ENCODE data around the gene GPC6.
"Not testable (repeated sequence)": the region's sequence is repeated elsewhere in the genome, so short reads cannot be mapped to it uniquely, and the experiment has no call there.

The GPC6 gene

DNA sequence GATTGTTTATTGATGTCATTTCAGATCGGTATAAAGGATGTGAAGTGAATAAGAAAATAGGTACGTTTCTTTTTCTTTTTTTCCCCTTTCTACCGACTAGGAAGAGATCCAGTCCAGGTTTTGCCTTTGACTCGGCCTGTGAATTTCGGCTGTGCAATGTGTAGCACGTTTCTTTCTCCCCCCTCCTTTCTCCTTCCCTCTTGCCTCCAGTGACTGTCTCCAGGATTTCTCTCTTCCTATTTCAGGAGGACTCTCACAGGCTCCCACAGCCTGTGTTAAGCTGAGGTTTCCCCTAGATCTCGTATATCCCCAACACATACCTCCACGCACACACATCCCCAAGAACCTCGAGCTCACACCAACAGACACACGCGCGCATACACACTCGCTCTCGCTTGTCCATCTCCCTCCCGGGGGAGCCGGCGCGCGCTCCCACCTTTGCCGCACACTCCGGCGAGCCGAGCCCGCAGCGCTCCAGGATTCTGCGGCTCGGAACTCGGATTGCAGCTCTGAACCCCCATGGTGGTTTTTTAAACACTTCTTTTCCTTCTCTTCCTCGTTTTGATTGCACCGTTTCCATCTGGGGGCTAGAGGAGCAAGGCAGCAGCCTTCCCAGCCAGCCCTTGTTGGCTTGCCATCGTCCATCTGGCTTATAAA lies at the start of gene GPC6:
Gene GPC6 (plus strand): TSS at position 185 of the 657 bp plus-strand sequence.
- DNase-seq (ENCODE audit: low read depth in 2 of 3, low spot score in 2 of 3), result no peak

- DNase-seq (ENCODE audit: low read depth in 2 of 3, low spot score in 2 of 3), result no peak
These were observed 46.1 kb upstream of the GPC6 start for GRCh38 chr13:93180356-93180969.

- no peak for DNase-seq (ENCODE audit: low read depth in 2 of 3, low spot score in 2 of 3)
These were observed 44.2 kb upstream of the GPC6 start for GRCh38 chr13:93182406-93182805.

- DNase-seq (ENCODE audit: low read depth in 2 of 3, low spot score in 2 of 3), result no peak
These were observed 43.3 kb upstream of the GPC6 start for GRCh38 chr13:93183302-93183701.

GRCh38 chr13:93190006-93190405 lies 36.6 kb upstream of the GPC6 start:
- no peak for DNase-seq (ENCODE audit: low read depth in 2 of 3, low spot score in 2 of 3)

GRCh38 chr13:93193682-93194081 lies 32.9 kb upstream of the GPC6 start:
- no peak for DNase-seq (ENCODE audit: low read depth in 2 of 3, low spot score in 2 of 3)

- no peak for DNase-seq (ENCODE audit: low read depth in 2 of 3, low spot score in 2 of 3)
These were observed 26.8 kb upstream of the GPC6 start for GRCh38 chr13:93199856-93200255.

DNA sequence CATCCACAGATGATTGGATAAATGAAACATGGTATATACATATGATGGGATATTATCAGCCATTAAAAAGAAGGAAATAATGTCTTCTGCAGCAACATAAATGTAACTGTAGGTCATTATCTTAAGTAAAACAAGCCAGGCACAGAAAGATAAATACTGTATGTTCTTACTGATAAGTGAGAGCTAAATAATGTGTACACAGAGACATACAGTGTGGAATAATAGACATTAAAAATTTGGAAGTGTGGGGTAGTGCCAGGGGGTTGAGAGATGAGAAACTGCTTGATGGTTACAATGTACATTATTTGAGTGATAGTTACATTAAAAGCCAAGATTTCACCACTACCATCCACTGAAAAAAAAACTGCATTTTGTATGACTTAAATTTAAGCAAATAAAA lies 26.0 kb upstream of the GPC6 start:
- no peak for DNase-seq (ENCODE audit: low read depth in 2 of 3, low spot score in 2 of 3)

DNA sequence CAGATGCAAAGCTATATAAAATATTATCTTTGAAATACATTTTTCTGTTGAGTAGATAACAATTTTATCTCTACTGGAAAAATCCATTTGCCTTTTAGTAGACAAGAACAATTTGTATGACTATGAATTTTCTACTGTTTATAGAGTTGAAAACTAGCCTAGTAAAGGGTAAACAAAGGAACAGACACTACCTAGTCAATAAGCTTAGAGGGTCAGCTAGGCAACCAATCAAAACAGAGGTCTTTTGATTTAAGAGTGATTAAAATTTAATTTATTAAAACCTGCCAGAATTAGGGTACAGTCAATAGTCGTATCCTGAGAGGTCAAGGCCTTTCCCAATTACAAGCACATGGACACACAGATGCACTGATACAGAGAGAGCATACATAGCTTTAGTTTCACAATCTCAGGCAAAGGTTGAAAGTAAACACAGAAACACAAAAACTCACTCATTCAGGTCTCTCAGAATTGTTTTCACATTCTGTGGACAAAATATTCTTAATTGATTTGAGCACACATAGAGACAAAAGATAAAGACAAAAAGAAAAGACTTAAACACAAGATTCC lies 24.5 kb upstream of the GPC6 start:
- DNase-seq (ENCODE audit: low read depth in 2 of 3, low spot score in 2 of 3), result no peak

DNA sequence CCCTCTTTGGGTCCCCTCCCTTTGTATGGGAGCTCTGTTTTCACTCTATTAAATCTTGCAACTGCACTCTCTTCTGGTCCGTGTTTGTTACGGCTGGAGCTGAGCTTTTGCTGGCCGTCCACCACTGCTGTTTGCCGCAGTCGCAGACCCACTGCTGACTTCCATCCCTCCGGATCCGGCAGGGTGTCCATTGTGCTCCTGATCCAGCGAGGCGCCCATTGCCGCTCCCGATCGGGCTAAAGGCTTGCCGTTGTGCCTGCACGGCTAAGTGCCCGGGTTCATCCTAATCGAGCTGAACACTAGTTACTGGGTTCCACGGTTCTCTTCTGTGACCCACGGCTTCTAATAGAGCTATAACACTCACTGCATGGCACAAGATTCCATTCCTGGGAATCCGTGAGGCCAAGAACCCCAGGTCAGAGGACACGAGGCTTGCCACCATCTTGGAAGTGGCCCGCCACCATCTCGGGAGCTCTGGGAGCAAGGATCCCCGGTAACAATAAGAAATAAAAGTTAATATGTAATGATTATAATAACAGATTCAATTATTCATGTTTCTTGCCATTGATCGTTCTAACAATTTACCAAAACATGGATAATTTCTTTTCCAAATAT lies 19.7 kb upstream of the GPC6 start:
- not testable (repeated sequence) for DNase-seq (ENCODE audit: low read depth in 2 of 3, low spot score in 2 of 3)

GRCh38 chr13:93216122-93216521 lies 10.5 kb upstream of the GPC6 start:
- DNase-seq (ENCODE audit: low read depth in 2 of 3, low spot score in 2 of 3), result no peak

DNA sequence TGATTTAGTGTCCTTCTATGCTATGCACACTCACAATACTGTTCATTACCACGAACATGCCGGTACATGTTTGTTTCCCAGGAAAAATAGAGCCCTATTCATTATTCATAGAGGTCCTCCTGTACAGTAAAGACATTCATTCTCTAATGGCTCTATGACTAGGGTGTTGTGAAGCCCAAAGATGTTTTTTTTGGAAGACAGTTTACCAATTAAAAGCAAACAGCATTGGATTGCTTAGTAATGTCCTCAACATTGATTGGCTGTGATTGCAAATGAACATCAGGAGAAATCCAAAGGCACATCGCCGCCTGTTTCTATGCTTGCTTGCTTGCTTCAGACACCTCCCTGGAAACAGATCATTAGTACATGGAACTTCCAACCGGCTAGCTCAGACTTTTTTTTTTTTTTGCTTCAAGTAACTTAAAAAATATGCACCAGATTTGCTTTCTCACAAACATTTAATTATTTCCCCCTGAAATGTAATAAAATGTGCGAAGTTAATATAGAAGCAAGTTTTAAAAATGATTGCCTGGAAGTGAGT lies 8.8 kb upstream of the GPC6 start:
- DNase-seq (ENCODE audit: low read depth in 2 of 3, low spot score in 2 of 3), result no peak

DNA sequence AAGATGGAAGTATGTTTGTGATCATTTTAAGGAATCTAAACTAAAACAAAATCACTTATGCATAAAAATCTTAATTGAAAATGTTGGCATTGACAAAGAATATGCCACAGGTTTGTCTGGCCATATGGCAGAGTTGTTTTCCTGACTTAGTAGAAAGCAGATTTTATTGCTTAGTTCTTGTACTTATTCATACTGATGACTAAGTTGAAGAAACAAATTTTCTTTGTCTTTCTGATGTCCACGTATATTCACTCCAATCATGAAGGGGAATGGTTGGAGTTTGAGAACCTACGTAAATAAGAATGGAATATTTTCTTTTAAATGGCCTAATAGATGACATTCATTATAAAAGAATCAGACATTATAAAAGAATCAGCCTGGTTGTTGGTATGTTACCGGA lies 8.0 kb upstream of the GPC6 start:
- no peak for DNase-seq (ENCODE audit: low read depth in 2 of 3, low spot score in 2 of 3)

DNA sequence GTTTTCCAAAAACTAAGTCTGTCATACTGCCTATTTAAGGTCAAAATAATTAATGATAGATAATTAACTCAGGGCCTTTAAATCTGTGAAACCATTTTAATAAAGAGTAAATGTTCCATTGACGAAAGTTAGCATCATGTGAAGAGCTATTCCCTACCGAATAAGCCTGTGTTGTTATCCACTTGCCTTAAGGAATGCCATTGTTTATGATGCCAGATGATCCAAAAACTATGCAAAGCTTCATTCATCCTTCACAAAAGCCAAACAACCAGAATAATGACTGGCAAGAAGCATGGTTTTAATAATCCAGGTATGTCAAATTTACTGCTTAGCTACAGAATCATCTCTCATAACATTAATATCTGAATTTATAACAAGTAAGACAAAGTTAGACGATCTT lies 6.5 kb upstream of the GPC6 start:
- DNase-seq (ENCODE audit: low read depth in 2 of 3, low spot score in 2 of 3), result no peak

DNA sequence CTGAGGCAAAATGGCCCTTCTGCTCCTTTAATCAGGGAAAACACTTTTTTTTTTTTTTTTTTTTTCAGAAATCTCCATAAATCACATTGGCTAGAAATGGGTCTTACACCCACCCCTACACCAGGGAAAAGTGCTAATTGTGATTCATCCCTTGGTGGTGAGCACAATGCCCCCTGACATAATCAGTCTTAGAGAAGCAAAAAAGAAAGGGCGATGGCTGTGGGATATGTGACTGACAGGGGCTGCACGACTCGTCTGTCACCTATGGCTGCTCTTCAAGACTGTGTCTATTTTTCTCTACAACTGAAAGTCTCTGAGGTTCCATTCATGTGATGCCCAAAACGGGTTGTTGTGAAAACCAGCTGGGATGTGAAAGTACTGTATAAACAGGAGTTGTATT lies 3.6 kb upstream of the GPC6 start:
- no peak for DNase-seq (ENCODE audit: low read depth in 2 of 3, low spot score in 2 of 3)

DNA sequence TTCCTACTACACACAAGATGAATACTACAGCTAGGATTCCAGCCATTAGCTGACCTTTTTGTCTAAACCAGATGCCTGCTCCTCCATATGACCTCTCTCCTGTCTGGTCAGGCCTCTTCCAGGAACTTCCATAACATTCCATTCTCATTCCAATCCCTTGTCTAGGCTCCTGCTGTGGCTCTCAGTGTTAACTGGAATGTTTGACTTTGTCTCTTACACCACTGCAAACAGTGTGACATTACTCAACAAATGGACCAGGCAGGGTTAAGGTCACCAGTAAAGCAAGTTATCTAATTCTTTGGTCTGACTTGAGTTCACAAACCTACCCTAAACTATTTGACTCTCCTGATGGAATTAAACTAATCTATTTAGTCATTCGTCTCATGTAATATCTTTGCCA lies 2.1 kb upstream of the GPC6 start:
- no peak for DNase-seq (ENCODE audit: low read depth in 2 of 3, low spot score in 2 of 3)

DNA sequence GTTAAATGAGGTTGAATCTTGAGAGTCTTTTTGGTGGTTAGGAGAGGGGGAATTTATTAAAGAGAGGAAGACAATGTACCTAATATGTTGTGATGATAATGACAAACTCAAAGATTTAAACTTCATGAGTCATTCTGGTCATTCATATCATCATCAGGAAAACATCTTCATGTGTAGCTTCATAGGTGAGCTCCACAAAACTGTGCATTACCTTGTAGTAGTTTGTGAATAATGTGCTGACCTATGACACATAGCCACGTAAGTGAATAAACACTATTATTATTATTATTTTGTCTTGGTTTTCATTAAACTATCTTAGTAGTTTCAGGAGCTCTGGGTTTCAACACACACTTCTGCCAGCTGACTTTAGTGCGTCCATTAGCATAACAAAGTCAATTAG lies 997 bp upstream of the GPC6 start:
- DNase-seq (ENCODE audit: low read depth in 2 of 3, low spot score in 2 of 3), result no peak

DNA sequence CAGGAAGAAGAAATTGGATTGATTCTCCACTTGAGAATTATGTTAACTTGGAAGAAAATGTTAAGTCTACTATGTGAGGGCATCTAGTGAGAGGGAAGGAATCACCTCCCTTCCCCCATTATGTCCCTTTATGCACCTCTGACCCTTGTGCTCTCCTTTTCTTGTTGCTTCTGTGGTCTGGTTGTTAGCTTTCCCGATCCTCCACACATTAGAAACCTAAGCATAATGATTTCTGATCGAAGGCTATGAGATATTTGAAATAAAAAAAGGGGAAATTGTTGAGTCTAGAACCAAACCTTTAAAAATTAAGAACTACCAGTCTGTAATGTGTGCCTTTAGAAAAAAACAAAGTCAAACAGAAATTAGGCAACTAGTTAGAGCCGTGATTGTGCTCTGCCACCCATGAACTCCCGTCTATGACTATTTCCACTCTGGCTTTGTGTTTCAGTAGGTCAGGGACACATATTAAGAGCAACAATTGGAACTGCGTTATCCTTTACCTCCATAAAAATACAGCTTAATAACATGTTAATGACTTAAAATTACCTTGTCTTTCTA lies 463 bp upstream of the GPC6 start:
- DNase-seq (ENCODE audit: low read depth in 2 of 3, low spot score in 2 of 3), result no peak

DNA sequence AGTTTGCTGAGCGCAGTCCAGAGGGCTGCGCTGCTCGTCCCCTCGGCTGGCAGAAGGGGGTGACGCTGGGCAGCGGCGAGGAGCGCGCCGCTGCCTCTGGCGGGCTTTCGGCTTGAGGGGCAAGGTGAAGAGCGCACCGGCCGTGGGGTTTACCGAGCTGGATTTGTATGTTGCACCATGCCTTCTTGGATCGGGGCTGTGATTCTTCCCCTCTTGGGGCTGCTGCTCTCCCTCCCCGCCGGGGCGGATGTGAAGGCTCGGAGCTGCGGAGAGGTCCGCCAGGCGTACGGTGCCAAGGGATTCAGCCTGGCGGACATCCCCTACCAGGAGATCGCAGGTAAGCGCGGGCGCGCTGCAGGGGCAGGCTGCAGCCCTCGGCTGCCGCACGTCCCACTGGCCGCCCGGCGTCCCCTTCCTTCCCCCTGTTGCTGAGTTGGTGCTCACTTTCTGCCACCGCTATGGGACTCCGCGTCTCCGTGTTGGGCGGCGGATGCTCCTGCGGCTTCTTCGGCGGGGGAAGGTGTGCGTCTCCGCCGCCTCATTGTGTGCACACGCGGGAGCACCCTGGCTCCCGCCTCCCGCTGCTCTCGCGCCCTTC lies 772 bp downstream of the GPC6 start:
- DNase-seq (ENCODE audit: low read depth in 2 of 3, low spot score in 2 of 3), result no peak

DNA sequence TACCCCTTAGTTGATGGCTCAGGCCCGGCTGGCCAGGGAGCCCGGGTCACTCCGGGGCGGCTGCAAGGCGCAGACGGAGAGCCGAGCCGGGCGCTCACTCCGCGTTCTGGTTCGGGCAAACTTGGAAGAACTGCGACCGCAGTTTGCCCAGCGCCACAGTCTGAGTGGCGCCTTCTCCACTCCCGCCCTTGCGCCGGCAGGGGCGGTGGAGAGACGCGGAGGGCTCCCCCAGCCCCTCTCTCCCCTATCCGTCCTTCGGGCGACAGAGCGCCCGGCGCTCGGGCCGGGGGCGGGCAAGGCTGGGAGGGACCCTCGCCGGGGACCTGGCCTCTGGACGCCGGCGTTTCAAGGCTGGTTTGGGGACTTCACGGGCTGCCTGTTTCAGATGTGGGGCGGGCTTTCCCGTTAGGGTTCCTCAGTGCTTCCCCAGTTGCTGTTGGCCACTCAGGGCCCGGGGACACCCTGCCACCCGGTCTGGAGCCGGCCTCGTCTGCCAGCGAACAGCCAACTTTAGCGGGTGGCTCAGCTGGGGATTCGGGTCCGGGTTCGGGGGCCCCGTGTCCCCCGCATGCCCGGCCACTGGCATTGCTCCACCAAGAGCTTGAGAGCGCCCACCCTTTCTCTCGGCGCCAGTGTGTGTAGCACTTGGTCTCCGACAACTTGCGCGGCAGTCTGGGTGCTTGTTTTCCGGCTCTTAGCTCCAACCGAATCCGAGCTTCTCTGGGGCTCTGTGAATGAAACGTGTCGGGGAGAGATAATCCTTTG lies 1.5 kb downstream of the GPC6 start:
- no peak for DNase-seq (ENCODE audit: low read depth in 2 of 3, low spot score in 2 of 3)

DNA sequence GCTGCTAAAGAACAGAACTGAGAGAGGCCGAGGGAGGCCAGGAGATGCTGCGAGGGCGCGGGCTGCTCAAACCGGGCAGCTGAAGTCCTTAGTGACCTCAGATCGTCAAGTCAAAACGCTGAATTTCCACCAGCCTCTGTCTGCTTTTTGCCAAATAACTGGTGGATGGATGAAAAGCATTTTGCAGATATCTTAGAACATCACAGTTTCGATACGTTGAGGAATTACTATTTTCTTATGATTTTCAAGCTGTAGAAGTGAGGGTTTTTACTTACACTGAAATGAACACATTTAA lies 2.0 kb downstream of the GPC6 start:
- DNase-seq (ENCODE audit: low read depth in 2 of 3, low spot score in 2 of 3), result no peak
